Prostate gland (tissue), 2 donors: ENCODE measurements around the gene DMAC2. TPM values are rescaled to one million over a fixed set of nuclear protein-coding genes. Genes with fewer than 3 reads are reported as not detected.
A peak's percentile ranks its signal among the peaks of the same experiment; 100 is the strongest.

ENCODE experiments used
- DNase-seq: peaks from one replicate; pipeline ENCODE4 v3.0.0-alpha.2; 2019; ENCODE audit warnings: low spot score
- H3K27ac ChIP-seq, 2 donors: fragments of 200-600 bp; sonication (generic); 2 replicates each; pipeline ENCODE4 v1.5.1; 2017 to 2019
- H3K27me3 ChIP-seq: fragments of 200-600 bp; sonication (generic); replicated peaks from 2 replicates; pipeline ENCODE4 v1.5.1; 2019; ENCODE audit not compliant: insufficient read depth
- H3K36me3 ChIP-seq, 2 donors: fragments of 200-600 bp; sonication (generic); 1 replicate in 1 of 2; 2 replicates in 1 of 2; pipeline versions ENCODE4 v1.5.1 to v1.8.1; 2017 to 2019
- H3K4me1 ChIP-seq: fragments of 200-600 bp; sonication (generic); replicated peaks from 2 replicates; pipeline ENCODE4 v1.5.1; 2019
- H3K4me3 ChIP-seq, 2 donors: fragments of 200-600 bp; sonication (generic); 2 replicates each; pipeline ENCODE4 v1.5.1; 2017 to 2019
- H3K9me3 ChIP-seq: fragments of 200-600 bp; sonication (generic); 2 replicates; pipeline ENCODE4 v1.5.1; 2017
- POLR2A ChIP-seq: fragments of 450-650 bp; IDR thresholded peaks from one replicate; pipeline ENCODE4 v1.6.1; 2016; ENCODE audit warnings: antibody characterized with exemption, mild to moderate bottlenecking
- POLR2AphosphoS5 ChIP-seq: sonication (generic); formaldehyde crosslinking; IDR thresholded peaks from one replicate; pipeline ENCODE4 v1.6.1; 2017; ENCODE audit warnings: antibody characterized with exemption
- WGBS: methylation state at CpG from one replicate; pipeline ENCODE4 v1.1.5; 2018; 5-methylcytosine and 5-hydroxymethylcytosine counted together
- intact Hi-C: fragments of 100-400 bp; cut with DNase I; formaldehyde crosslinking; loops from one replicate; pipeline ENCODE4 v1.14.2; 2022
- total RNA-seq, 2 donors: library from RNA; depleted of rRNA; stranded (reverse); fragments of >200 nt; gene quantifications; one replicate each; pipeline ENCODE4 v1.1.0, GENCODE V29; 2016
- TF ChIP-seq, protein P1 (sequence below), 4 experiments: fragments of 200-600 bp in 2 of 4; fragments of 450-650 bp in 2 of 4; sonication (generic) in 2 of 4; IDR thresholded peaks; 1 replicate in 3 of 4; 2 replicates in 1 of 4; pipeline ENCODE4 v1.5.1; 2016 to 2019; ENCODE audit warnings: antibody characterized with exemption in 4 of 4, mild to moderate bottlenecking in 2 of 4, moderate library complexity in 2 of 4

Gene DMAC2
- total RNA-seq, 2 donors from 2014 or later, result 42.4 to 42.9 TPM

DNA sequence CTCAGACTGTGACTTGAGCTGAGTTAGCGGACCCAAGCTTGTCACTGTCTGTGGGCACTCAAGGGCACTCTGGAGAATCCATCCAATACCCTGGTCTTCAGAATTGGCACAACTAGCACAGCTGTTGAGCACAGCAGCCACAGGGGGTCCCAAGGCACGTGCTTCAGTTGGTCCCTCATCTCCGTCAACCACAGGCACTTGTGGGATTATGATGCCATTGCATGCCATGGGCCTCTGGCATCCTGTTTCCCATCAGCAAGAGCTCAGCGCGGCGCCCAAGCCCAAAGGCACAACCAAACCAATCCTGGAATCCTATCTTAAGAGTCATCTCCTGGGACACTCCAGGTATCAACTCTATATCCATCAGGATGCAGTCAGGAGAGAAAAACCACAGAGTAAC is 8.8 kb downstream of the DMAC2 start:
- no peak overlapping the region for H3K4me3 ChIP-seq
- no peaks in the 10 kb centered on the region for H3K9me3 ChIP-seq
- WGBS, result 80% methylated on average over 6 of the region's 6 CpGs
- no peak for DNase-seq
- H3K27ac ChIP-seq, result no peak overlapping the region
- H3K27me3 ChIP-seq, result no peaks in the 10 kb centered on the region
- TF ChIP-seq POLR2A (no peak), POLR2AphosphoS5 (no peak)
- TF ChIP-seq, protein P1, sequence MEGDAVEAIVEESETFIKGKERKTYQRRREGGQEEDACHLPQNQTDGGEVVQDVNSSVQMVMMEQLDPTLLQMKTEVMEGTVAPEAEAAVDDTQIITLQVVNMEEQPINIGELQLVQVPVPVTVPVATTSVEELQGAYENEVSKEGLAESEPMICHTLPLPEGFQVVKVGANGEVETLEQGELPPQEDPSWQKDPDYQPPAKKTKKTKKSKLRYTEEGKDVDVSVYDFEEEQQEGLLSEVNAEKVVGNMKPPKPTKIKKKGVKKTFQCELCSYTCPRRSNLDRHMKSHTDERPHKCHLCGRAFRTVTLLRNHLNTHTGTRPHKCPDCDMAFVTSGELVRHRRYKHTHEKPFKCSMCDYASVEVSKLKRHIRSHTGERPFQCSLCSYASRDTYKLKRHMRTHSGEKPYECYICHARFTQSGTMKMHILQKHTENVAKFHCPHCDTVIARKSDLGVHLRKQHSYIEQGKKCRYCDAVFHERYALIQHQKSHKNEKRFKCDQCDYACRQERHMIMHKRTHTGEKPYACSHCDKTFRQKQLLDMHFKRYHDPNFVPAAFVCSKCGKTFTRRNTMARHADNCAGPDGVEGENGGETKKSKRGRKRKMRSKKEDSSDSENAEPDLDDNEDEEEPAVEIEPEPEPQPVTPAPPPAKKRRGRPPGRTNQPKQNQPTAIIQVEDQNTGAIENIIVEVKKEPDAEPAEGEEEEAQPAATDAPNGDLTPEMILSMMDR (IDR thresholded peaks at IDR 0.05), result no peak
- intact Hi-C loops, result no loop called here
- H3K4me1 ChIP-seq, result peaks cover 4% of the 10 kb centered on the region
- no peaks in the 10 kb centered on the region for H3K36me3 ChIP-seq

DNA sequence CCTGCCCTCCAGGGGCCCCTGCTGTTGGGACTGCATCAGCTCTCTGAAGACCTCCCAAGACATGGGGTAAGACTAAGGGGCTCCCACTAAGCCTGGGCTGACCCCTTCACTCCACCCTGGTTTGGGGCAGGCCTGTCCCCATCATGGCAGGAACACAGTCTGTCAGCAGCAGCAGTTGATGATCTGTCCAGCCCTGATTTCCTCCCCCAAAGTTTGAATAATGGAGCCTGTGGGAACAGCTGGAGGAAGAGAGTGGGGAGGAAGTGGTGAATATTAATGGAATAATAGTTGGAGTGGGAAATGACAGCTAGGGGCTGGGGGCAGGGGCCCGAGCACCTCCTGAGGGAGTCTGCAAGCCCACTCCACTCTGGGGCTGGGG is 11.2 kb downstream of the DMAC2 start:
- Histone ChIP-seq H3K4me1 (peaks cover 4% of the 10 kb centered on the region), H3K27me3 (no peaks in the 10 kb centered on the region), H3K36me3 (peaks cover 0 to 4% of the 10 kb centered on the region in 2 donors), H3K27ac (peak overlapping the region; percentile 78 to 88), H3K9me3 (no peaks in the 10 kb centered on the region), H3K4me3 (peak overlapping the region in 1 of 2 donors; percentile 31)
- intact Hi-C loops, result no loop called here
- TF ChIP-seq POLR2A (no peak), POLR2AphosphoS5 (no peak)
- TF ChIP-seq, protein P1 (IDR thresholded peaks at IDR 0.05), result no peak
- no peak for DNase-seq
- 50% methylated on average over 1 of the region's 1 CpG for whole genome bisulfite sequencing

DNA sequence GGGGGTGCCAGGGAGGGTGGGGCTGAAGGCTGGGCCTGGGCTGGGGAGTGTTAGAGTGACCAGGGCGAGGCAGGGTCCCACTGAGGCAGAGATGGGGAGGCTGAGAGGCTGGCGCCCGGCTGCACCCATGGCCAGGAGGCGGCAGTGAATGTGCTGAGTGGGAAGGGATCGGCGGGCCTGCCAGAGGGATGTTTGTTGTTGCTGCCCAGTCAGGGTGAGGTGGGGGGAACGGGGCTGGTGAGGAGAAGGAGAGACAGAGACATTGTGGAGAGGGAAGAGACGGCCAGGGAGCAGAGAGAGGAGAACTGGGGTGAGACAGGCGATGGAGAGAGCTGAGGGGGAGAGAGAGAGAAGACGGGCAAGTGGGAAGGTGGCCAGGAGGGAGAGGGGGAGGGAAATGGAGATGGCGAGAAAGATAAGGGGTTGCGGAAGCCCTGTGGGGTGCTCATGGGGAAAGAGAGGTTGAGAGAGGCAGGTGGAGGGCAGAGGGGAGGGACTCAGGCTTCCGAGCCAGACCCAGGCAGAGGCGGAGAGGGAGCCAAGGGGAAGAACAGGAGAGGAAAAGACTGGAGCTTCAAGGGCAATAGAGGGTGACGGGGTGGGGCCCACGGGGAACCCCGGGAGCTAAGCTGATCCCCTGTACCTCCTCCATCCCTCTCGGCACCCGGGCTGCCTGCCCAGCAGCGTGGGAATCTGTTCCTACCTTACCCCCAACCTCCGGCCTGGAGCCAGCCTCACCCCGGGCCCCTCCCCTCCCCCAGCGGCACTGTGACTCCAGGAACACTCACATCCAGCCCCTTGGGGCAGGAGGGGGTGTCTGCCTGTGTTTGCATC is 11.8 kb downstream of the DMAC2 start:
- peaks cover 4% of the 10 kb centered on the region for H3K4me1 ChIP-seq
- intact Hi-C loops, result no loop called here
- peak overlapping the region; percentile 31 to 34 for H3K4me3 ChIP-seq
- H3K9me3 ChIP-seq, result no peaks in the 10 kb centered on the region
- WGBS, result 3% methylated on average over 23 of the region's 23 CpGs
- peaks cover 2 to 4% of the 10 kb centered on the region in 2 donors for H3K36me3 ChIP-seq
- DNase-seq, result peak; percentile 65
- no peaks in the 10 kb centered on the region for H3K27me3 ChIP-seq
- TF ChIP-seq, protein P1 (IDR thresholded peaks at IDR 0.05), result no peak
- TF ChIP-seq POLR2A, result no peak
- no peak for TF ChIP-seq POLR2AphosphoS5
- peak overlapping the region; percentile 78 to 88 for H3K27ac ChIP-seq

DNA sequence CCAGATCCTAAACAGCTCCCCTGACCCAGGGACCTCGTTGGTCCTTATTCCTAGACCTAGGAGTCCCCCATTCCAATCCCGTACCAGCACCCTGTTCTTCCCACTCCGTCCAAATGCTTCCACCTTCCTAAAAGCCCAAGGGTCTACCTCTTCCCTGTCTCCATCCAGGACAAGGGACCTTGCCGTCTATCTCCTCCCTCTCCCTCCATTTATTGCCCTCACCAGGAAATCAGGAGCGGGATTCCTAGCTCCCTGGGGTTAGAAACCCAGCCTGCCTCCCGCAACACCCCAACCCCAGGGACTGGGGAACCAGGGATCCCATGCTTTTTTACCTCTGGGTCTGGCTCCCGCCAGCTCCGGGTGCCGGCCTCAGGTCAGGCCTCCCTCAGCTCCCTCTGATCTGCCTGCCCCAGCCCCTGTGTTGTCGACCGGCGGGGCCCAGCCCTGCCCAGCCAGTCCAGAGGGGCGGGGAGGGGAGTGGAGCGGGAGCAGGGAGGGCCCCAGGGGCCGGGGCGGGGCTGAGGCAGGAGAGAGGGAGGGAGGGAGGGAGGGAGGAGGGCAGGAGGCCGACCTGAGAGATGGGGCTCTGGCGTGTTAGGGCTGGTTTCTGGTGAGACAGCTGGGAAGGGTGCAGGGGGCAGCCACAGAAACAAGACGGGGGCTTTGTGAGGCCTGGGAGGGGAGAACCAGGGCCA is 12.6 kb downstream of the DMAC2 start, which contains the start of gene B3GNT8:
Gene B3GNT8 (minus strand): TSS at position 423 of the 695 bp plus-strand sequence. CDS start 596 bp downstream, outside the sequence.
- Histone ChIP-seq H3K27me3 (no peaks in the 10 kb centered on the region), H3K9me3 (no peaks in the 10 kb centered on the region), H3K27ac (peak within 1 kb of the TSS; percentile 78 to 88), H3K36me3 (peaks cover 4 to 6% of the 10 kb centered on the region in 2 donors), H3K4me1 (peaks cover 4% of the 10 kb centered on the region), H3K4me3 (peak within 1 kb of the TSS; percentile 31 to 34)
- WGBS, result 4% methylated on average over 16 of the region's 19 CpGs
- intact Hi-C loops, result no loop called here
- peak; percentile 89 for DNase-seq
- TF ChIP-seq POLR2A, result peak; percentile 94
- TF ChIP-seq POLR2AphosphoS5, result peak; percentile 87
- TF ChIP-seq, protein P1 (IDR thresholded peaks at IDR 0.05), result no peak
